HG03354 (cell line): ENCODE results near the gene SNCAIP.
A peak's percentile ranks its signal among the peaks of the same experiment; 100 is the strongest.
"Not testable (repeated sequence)": the region's sequence is repeated elsewhere in the genome, so short reads cannot be mapped to it uniquely, and the experiment has no call there.

Experiments used
- ATAC-seq: cut with Tn5 transposase; IDR thresholded peaks from one replicate; pipeline ENCODE4 v1.9.1; 2021; ENCODE audit warnings: mild to moderate bottlenecking; ENCODE audit not compliant: unreplicated experiment, poor library complexity, severe bottlenecking

SNCAIP gene

DNA sequence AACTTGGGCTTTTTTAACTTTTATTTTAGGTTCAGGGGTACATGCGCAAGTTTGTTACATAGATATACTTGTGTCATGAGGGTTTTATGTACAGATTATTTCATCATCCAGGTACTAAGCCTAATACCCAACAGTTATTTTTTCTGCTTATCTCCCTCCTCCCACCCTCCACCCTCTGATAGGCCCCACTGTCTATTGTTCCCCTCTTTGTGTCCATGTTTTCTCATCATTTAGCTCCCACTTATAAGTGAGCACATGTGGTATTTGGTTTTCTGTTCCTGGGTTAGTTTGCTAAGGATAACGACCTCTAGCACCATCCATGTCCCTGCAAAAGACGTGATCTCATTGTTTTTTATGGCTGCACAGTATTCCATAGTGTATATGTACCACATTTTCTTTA, 172.1 kb downstream of the SNCAIP start:
- ATAC-seq = no peak

DNA sequence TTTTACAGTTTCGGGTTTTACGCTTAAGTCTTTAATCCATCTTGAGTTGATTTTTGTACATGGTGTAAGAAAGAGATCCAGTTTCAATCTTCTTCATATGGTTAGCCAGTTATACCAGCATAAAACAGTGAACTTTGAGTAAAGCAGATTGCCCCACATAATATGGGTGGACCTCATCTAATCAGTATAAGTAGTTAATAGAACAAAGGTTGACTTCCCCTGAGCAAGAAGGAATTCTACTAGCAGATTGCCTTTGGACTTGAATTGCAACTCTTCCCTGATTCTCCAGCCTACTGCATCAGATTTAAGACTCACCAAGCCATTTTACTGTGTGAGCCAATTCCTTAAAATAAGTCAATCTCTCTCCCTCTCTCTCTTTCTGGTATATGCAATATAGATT, 173.2 kb downstream of the SNCAIP start:
- no peak for ATAC-seq

DNA sequence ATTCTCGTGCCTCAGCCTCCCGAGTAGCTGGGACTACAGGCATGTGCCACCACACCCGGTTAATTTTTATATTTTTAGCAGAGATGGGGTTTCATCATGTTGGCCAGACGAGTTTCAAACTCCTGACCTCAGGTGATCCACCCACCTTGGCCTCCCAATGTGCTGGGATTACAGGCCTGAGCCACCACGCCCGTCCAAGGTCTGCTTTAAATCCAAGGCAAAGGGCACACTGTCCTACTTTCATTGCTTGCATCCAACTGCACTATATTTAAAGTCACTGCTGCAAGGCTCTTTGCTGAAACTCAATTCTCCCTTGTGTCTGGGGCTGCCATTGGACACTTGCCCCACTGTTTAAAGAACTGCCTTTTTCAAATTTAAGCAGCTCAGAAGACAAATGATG, 174.6 kb downstream of the SNCAIP start:
- ATAC-seq = not testable (repeated sequence)

DNA sequence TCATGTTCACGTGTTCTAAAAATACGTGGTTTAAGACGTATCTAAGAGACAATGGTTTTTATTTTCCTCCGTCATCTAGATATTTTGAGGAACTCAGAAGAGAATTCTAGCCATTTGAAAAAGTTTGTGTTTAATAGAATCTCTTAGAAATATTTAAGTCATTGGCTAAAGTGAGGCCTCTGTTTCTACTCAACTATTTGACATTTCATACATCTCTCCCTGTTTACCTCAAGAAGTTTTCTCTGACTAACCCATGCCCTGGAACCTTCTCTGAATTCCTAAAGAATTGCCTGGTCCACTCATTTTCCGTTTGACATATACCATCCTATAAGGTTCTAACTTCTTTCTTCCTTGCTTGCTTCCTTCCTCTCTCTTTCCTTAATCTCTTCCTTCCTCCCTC, 178.7 kb downstream of the SNCAIP start:
- no peak for ATAC-seq

DNA sequence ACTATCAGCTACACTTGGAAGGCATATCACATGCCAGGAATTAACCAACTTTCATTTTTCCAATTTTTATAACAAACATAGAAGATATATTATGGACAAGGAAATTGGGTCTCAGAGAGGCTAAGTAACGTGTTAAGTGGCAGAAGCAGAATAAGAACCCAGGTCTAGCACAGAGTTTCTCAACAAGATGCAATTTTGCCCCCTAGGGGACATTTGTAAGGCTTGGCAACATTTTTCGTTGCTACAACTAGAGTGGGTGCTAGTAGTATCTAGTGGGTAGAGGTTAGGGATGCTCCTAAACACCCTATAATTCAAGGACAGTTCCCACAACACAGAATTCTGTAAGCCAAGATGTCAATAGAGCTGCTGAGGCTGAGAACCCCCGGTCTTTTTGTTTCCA, 180.6 kb downstream of the SNCAIP start:
- ATAC-seq = peak; percentile 58

DNA sequence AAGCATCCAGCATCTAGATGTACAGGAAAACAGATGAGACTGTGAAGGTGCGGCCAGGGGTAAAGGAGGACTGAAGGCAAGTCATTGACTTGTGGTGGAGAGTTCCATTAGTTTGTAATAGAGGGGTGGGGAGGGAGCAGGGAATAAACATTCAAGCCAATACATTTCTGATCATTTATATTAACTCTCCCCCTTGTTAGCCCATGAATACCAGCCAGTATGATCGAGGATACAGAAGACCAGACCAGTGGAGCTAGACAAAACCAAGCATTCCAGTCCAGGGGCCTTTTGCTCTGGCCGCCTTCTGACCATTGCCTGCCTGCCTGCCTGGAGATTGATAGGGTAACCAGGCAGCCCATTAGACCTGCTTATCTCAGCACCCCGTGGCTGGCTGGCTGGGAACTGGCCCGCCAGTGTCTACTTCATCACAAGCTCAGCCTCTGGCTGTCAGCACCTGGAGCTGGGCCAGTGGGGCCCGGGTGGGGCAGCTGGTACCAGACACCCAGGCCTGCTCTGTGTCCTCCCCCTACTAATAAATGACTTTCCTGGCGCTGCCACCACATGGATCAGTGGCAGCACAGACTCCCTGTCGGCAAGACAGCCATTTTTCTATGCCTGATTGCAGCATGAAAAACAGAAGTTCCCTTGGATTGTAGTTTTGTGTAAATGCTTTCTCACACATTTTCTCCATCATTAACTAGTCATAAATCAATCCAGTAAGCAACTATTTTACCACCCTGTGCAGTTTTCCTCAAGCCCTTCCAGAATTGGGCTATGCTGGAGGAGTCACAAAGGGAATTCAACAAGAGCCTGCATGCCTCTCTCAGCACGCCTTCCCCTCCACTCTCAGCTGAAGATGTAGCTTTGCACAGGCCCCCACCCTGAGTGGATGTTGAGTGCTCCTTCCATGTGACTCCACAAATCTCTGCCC, 181.3 kb downstream of the SNCAIP start:
- ATAC-seq = peak; percentile 9

DNA sequence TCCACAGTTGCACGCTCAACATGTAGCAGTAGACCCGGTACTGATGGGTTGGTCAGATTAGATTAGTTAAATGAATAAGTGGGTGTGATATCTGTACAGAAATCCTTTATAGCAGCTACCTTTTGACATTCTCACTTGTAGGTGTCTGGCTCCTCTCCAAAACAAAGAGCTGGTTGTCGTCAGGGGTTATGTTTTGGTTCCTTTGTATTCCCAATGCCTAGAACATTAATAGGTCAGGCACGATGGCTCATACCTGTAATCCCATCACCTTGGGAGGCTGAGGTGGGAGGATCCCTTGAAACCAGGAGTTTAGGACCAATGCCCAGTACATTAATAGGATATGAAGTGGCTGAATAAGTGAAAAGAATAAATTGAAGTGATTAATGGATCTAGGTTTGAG, 182.1 kb downstream of the SNCAIP start:
- no peak for ATAC-seq

DNA sequence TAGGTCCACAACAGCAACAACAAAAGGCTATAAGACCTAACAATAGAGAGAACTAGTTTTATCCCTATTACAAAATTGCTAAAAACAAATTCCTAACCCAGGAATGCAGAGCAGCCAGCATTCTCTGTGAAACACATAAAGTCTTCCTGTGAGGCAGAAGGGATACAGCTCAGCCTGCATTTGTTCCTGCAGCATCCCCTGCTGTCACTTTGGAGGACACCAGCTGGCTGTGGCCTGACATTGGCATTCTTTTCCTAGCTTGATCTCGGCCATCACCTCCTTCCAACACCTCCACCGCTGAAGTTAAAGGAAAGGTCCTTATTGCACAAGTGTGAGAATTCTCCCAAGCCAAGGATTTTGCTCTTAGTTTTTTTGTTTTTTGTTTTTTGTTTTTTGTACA, 186.1 kb downstream of the SNCAIP start:
- no peak for ATAC-seq

DNA sequence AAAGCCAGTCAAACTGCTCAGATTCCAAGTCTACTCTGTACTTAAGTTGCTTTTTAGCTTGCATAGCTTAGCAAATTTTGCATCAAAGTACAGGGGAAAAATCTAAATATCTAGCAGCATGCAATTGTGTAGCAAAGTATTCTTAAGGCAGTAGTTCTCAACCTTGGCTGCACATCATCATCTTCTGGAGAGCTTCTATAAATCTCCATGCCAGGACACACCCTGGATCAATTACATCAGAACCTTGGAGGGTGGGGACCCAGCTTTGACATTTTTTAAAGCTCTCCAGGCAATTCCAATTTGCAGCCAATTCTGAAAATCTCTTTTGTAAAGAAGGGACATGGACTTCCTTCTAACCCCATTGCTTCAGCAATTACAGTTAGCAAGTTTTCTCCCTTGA, 187.5 kb downstream of the SNCAIP start:
- no peak for ATAC-seq

DNA sequence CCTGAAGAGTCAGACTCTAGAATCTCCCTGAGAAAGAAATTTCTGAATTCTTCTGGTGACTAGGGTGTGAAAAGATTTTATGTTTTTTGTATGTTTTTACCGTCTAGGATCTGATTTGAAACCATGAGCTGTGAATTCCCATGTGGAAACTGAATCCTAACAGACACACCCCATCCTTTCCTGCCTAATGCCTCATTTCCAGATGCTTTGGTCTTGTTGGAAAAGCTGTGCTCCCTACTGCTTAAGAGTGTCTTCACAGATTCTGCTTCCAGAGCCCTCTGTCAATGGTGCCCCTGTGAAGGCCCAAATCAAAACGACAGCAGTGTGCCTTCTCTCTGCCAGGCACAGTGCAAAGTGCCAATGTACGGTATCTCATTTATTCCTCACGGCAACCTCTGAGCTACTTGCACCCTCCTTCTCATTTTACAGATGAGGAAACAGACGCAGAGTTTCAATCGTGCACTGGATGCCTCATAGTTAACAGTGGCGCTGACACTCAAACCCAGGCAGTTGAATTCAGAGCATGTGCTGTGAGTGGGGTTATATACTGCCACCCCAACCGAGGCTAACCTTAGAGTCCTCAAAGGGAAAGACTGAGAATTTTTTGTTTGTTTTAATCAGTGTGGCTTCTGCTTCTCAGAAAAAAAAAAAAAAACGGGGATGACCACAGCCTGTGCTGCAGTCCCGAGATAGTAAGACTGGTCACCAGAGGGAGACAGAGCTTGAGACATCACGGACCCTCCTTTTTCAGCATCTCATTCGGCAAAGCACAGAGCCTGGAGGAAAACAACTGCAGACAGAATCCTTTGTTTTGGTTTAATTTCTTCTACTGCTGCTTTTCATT, 188.4 kb downstream of the SNCAIP start:
- ATAC-seq = peak; percentile 60

DNA sequence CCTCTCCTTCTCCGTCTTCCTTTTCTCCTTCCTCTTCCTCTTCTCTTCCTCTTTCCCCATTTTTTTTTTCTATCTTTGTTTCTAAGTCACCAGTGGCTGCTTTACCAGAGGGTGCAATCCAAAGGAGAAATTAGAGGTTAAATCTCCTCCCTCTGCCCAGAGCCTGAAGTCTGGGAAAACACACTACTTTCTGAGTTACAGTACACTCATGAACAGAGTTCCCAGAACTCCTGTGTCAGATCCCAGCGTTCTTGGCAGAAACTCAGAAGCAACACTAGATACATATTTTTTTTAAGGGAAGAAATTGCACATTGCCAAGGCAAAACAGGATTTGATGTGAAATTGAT, 189.0 kb downstream of the SNCAIP start:
- no peak for ATAC-seq

DNA sequence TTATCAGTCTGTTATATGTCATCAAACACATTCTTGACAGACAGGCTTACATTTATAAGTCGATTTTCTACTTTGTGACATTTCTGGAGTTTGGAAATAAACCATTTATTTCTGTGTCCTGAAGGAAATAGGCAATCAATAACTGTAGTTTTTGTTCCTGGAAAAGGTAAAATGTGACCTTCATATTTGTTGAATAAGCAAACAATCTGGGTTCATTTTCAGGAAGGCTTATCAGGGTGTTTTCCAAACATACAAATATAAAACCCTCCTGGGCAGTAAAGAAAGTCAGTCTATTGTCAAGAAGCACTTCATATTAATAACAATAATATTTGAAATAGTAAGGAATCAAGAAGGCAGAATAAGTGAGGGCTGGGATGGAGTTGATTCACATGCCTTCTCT, 195.0 kb downstream of the SNCAIP start:
- ATAC-seq = no peak

DNA sequence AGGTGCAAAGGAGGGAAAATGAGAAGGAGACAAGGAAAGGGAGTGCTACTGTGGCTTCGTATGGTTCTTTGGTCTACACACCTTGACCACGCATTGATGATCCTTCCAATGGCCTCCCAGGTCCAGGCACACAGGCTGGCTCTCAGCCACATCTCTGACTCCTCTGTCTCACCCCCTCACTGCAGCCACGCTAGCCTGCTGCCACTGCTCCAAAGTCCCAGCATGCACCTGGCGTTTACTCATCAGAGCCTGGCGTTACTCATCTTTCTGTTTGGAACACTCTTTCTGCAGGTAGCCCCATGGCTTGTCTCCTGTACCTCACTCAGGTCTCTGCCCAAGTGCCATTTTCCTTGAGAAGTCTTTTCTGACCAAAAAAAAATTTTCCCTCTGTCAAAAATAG, 195.5 kb downstream of the SNCAIP start:
- no peak for ATAC-seq

DNA sequence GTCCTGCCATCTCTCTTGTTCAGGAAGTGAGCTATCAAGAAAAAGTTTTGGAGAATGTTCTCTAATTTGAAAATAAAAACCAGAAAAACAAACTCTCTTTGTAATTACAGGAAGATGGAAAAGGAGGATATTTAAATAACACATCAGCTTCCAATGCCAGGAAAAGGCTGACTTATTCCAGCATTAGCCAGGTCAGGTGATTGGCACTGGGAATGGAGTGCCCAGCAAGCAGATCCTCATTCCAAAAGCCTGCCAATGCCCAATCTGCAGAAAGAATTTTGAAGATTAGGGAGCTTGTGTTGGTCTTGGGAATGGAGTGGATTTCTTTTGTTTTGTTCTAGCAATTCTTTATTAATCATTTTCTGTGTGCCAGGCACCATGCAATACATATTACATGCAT, 196.6 kb downstream of the SNCAIP start:
- no peak for ATAC-seq
